NAMALWA (cell line): ENCODE measurements around the gene ADAMTS16.

Source experiments
- DNase-seq: peaks from one replicate; pipeline ENCODE4 v3.0.0-alpha.2; 2015; ENCODE audit warnings: low spot score

Gene ADAMTS16

GRCh38 chr5:5289537-5289936 is 149.4 kb downstream of the ADAMTS16 start:
- no peak for DNase-seq

- no peak for DNase-seq
These were observed 150.7 kb downstream of the ADAMTS16 start for GRCh38 chr5:5290674-5291334.

DNA sequence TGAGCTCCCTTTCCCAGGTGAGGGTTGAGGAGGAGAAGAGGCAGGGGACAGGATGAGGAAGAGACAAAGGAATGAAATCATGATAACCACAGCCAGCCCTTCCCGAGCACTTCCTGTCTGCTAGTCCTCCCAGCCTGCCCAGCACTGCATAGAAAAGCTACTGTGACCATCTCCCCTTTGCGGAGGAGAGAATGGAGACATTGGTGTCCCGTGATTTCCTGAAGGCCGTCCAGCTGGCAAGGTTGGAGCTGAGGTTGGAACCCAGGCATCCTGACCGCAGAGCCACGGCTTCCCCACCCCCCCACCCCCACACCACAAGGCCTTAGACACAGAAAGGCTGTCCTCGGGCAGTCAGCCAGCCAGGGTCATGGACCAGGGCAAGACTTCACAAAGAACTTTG is 151.2 kb downstream of the ADAMTS16 start:
- no peak for DNase-seq

DNA sequence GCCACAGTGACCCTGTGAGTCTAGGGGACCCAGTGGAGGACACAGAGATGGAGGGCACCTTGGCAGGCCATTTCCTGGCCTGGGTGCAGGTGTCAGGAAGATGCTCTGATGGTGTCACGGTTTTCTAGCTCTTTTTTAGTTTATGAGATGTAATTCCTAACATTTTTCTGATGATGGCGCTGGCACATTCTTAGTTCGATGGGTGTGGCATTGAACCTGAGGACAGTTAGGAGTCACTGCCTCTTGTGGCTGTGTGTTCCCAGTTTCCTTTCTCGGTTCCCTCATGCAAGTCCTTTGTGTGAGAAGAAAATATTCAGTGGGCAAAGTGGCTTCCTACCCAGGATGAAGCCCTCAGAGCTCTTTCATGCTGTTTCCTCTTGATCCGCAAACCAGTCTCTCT is 152.9 kb downstream of the ADAMTS16 start:
- peak; percentile 17 for DNase-seq

DNA sequence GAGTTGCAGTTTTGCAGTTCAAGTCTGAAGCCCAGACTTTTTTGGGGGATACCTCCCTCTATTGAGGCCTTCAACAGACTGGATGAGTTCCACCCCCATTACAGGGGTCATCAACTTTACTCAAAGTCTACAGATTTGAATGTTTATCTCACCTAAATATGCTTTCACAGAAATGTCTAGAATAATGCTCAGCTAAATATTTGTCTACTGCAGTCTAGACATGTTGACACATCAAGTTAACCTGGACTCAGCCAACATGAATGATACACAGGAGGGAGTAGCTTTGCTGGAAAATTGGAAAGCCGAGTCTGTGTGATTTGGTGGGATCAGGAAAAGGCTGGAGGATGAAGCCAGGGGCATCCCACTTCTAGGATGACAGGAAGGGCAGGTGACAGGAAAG is 154.3 kb downstream of the ADAMTS16 start:
- DNase-seq, result no peak

DNA sequence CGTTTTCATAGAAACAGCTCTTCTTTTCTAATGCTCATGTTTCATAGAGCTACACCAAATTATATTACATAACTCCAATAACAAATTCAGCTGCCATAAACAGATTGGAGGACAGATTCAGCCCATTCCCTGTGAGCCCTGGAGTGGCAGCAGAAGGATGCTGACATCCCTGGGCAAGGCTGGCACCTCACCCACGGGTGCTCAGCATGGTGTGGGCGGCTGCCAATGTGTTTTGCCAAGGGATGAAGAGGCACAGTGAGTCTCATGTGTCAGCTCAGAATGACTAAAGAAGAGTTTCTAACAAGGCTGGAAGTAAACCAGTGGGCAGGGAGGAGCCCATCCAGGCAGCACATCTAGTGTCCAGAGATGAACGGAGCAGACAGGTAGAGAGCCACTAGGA is 155.2 kb downstream of the ADAMTS16 start:
- no peak for DNase-seq

DNA sequence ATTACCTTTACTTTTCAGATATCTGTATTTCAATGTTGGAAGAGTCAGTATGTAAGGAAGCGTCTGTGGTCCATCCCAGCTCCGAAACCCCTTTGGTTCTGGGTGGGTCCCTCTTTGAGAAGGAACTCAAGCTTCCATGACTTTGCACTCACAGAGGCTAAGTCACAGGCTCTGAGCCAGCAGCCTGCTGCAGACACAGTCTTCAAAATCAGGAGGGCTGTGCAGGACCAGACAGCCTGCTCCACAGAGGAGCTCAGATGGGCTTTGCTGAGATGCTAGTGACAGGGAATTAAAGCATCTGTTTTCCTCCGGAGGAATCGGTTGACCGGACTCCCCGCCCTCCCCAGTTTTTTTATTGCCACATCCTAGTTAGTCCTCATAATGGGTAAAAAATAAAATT is 155.9 kb downstream of the ADAMTS16 start:
- DNase-seq, result no peak

DNA sequence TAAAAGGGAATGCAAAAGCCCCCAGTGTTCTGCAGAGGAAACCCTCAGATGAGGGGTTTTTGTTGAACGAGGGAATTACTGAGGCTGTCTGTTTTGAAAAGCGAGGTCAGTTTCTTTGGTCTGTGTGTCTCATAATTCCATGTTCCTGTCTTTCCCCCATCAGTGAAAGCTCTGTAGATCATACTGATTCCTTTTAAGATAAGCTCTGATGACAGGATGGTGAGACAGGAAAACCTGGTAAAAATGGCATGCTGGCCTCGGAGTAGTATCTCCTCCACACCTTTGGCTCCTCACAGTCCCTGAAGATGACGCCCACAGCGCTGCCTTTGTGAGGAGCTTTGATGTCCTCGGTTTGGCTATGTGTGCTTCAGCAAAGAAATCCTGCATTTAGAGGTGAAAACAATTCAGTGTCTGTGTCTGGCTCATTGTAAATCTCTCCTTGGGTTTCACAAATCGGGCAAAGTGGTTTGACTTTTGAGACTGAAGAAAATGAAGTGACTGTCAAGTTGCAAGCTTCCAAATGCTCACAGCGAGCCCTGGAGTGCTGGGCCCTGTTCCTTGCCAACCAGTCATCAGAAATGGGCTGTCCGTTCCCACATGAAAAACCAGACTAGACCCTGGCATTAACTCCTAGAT is 157.4 kb downstream of the ADAMTS16 start:
- no peak for DNase-seq

- DNase-seq, result no peak
These were observed 158.0 kb downstream of the ADAMTS16 start for GRCh38 chr5:5298068-5298633.

DNA sequence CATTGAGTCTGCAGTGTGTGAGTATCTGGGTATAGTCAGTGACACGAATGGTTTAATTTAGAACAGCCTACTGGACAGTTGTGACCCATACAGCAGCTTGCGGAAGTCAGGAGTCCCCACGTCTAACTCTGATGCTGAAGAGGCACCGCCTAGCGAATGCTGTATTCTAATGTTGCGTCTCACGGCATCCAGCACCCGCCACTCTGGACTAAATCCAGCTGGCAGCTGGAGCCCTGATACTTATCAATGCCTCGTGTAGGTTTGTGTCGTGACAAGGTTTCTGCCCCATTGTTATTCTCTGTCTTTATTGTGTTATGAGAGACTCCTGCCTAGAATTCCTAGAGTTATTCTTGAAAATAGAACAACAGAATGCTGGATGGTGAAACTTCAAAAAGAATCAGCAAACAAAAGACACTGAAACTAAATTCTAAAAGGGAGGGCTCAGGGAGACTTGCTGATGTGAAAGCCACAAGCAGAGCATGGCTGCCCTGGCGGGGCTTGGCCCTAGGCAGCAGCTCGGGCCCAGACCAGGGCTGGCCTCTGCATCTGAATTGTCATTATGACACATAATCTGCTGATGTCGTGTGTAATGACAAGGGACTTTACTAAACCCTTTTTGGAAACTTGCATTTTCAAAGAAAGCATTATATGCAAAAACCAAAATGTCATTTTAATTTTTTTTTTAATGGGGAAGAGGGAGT is 158.9 kb downstream of the ADAMTS16 start:
- no peak for DNase-seq

DNA sequence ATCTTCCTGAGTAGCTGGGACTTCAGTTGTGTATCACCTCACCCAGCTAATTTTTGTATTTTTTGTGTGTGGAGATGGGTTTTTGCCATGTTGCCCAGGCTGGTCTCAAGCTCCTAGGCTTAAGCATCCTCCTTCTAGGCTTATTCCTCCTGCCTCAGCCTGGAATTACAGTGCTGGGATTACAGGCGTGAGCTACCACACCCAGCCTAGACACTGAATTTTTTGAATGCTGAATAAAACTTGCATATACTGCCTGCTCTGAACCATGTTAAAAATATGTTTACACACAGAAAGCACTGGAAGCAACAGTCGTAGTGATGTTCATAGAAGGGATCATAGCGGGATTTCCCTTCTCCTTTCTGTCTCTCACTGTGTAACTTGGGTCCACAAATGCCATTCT is 161.0 kb downstream of the ADAMTS16 start:
- no peak for DNase-seq

- no peak for DNase-seq
These were observed 162.1 kb downstream of the ADAMTS16 start for GRCh38 chr5:5302201-5302600.

- no peak for DNase-seq
These were observed 163.1 kb downstream of the ADAMTS16 start for GRCh38 chr5:5303242-5303641.

- DNase-seq, result peak; percentile 16
These were observed 164.4 kb downstream of the ADAMTS16 start for GRCh38 chr5:5304361-5305020.

GRCh38 chr5:5306696-5307095 is 166.6 kb downstream of the ADAMTS16 start:
- no peak for DNase-seq

- DNase-seq, result no peak
These were observed 168.2 kb downstream of the ADAMTS16 start for GRCh38 chr5:5308319-5308718.

DNA sequence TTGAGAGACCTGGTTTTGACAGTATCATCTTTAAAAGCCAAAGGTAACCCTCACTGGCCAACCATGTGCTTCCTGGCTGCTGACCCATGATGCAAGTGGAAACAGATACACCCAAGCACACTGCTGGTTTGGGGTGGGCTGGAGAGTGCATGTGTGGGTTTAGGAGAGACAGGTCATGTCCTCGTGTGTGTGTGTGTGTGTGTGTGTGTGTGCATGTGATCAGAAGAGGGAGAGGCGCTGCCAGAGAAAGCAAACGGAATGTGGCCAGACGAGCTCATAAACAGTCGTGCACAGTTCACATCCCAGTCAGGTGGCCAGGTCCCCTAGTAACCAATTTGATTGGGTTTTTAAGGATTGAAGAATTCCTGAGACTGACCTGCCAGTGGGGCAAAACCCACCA is 169.5 kb downstream of the ADAMTS16 start:
- DNase-seq, result no peak

DNA sequence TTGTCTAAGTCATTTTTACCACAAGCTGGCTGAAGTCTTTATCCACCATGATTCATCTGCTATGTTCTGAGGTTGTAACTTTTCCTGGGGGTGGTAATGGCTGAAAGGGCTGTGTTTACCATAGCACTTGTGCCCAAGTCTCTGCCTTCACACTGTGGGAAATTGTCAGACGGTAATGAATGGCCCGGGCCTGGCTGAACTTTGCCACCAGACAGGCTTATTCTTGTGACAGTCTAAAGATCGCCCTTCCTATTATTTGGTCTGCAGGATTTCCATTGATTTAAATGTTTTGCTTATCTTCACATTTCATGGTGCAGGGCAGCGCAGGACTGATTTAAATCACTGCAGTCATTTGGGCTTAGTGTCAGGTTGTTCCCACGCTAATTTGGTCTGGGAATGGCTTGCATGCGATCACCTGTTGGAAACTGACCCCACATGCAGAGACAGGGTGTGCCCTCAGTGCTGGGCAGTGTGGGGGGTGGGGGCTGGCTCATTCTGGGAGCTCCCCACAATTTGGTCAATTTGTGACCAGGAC is 173.0 kb downstream of the ADAMTS16 start:
- no peak for DNase-seq

DNA sequence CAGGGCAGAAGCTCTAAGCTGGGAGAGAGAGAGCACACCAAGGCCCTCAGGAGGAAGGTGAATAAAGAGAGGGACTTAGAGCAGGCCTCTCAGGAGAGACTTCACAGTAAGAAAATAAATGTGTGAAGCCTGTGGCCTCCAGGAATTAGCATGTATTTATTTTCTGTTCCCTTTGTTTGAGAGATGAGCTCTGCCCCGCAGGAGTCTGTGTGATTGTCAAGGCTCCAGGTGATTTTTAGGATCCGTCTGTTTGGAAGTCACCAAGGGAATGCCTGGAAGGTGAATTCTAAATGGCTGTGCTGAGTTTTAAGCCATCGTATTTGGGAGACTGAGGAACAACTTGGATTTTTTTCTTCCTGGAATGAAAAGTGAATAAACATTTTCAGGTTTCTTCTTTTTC is 174.0 kb downstream of the ADAMTS16 start:
- no peak for DNase-seq

- no peak for DNase-seq
These were observed 174.5 kb downstream of the ADAMTS16 start for GRCh38 chr5:5314626-5315025.

- DNase-seq, result no peak
These were observed 175.2 kb downstream of the ADAMTS16 start for GRCh38 chr5:5315068-5315980.
